SK-N-SH treated with all-trans-retinoic acid at 6 μM for 48 hours (cell line): ENCODE results near the gene TECR.
"Not testable (repeated sequence)": the region's sequence is repeated elsewhere in the genome, so short reads cannot be mapped to it uniquely, and the experiment has no call there.

Source experiments
- ATAC-seq: fragments of 200-7000 bp; cut with Tn5 transposase; 3 replicates; pipeline ENCODE4 v1.9.1; 2020; ENCODE audit warnings: mild to moderate bottlenecking, moderate library complexity
- ARNTL ChIP-seq: fragments of 450-650 bp; formaldehyde crosslinking; IDR thresholded peaks from 2 replicates; pipeline ENCODE4 v1.5.0; 2020; ENCODE audit warnings: low read depth, mild to moderate bottlenecking, moderate library complexity, borderline replicate concordance
- CSDC2 ChIP-seq: fragments of 250-450 bp; sonication (Bioruptor Pico); IDR thresholded peaks from 2 replicates; pipeline ENCODE4 v1.5.0; 2020; ENCODE audit warnings: mild to moderate bottlenecking, moderate library complexity
- GLIS3 ChIP-seq: fragments of 250-450 bp; sonication (Bioruptor Pico); IDR thresholded peaks from 2 replicates; pipeline ENCODE4 v1.5.0; 2020; ENCODE audit warnings: mild to moderate bottlenecking, moderate library complexity
- PPARA ChIP-seq: fragments of 250-450 bp; sonication (Bioruptor Pico); IDR thresholded peaks from 2 replicates; pipeline ENCODE4 v1.5.0; 2020; ENCODE audit warnings: mild to moderate bottlenecking, borderline replicate concordance
- RARB ChIP-seq: fragments of 250-450 bp; sonication (Bioruptor Pico); IDR thresholded peaks from 2 replicates; pipeline ENCODE4 v1.8.0; 2021; ENCODE audit warnings: mild to moderate bottlenecking, moderate library complexity
- SNAI2 ChIP-seq: fragments of 250-450 bp; sonication (Bioruptor Pico); IDR thresholded peaks from 2 replicates; pipeline ENCODE4 v1.5.0; 2020; ENCODE audit warnings: mild to moderate bottlenecking, moderate library complexity
- TCF4 ChIP-seq: fragments of 250-450 bp; sonication (Bioruptor Pico); IDR thresholded peaks from 2 replicates; pipeline ENCODE4 v1.8.0; 2021; ENCODE audit warnings: mild to moderate bottlenecking, moderate library complexity, borderline replicate concordance
- TSHZ2 ChIP-seq: fragments of 250-450 bp; sonication (Bioruptor Pico); IDR thresholded peaks from 2 replicates; pipeline ENCODE4 v1.5.0; 2020; ENCODE audit warnings: mild to moderate bottlenecking, moderate library complexity
- ZC3H10 ChIP-seq: fragments of 250-450 bp; sonication (Bioruptor Pico); IDR thresholded peaks from 2 replicates; pipeline ENCODE4 v1.5.1; 2021; ENCODE audit warnings: mild to moderate bottlenecking, moderate library complexity
- ZFP3 ChIP-seq: fragments of 250-450 bp; sonication (Bioruptor Pico); IDR thresholded peaks from 2 replicates; pipeline ENCODE4 v1.5.0; 2020; ENCODE audit warnings: mild to moderate bottlenecking, moderate library complexity
- ZFP30 ChIP-seq: fragments of 450-650 bp; formaldehyde crosslinking; IDR thresholded peaks from 2 replicates; pipeline ENCODE4 v1.5.0; 2022; ENCODE audit warnings: mild to moderate bottlenecking, moderate library complexity
- ZNF565 ChIP-seq: fragments of 450-650 bp; formaldehyde crosslinking; conservative IDR thresholded peaks from 2 replicates; pipeline ENCODE4 v1.5.0; 2020; ENCODE audit warnings: low read depth, mild to moderate bottlenecking, moderate library complexity
- ZNF70 ChIP-seq: fragments of 450-650 bp; formaldehyde crosslinking; IDR thresholded peaks from 2 replicates; pipeline ENCODE4 v1.5.0; 2020; ENCODE audit warnings: mild to moderate bottlenecking, moderate library complexity
- TF ChIP-seq, protein P1 (sequence below): fragments of 250-450 bp; sonication (Bioruptor Pico); IDR thresholded peaks from 2 replicates; pipeline ENCODE4 v1.8.0; 2020; ENCODE audit warnings: mild to moderate bottlenecking, moderate library complexity, borderline replicate concordance

Gene TECR

GRCh38 chr19:14540741-14541525, 11.5 kb downstream of the TECR start (continued):
- TF ChIP-seq TSHZ2 (CRISPR knock-in tag) (no peak), ZFP3 (no peak)

- not testable (repeated sequence) for ATAC-seq
Observed at GRCh38 chr19:14541979-14542378, 12.6 kb downstream of the TECR start.

GRCh38 chr19:14542711-14543328, 13.4 kb downstream of the TECR start:
- TF ChIP-seq PPARA (no peak), ZFP3 (no peak), GLIS3 (CRISPR knock-in tag) (no peak), ZNF70 (no peak), RARB (CRISPR knock-in tag) (no peak)
- no peak for ATAC-seq

DNA sequence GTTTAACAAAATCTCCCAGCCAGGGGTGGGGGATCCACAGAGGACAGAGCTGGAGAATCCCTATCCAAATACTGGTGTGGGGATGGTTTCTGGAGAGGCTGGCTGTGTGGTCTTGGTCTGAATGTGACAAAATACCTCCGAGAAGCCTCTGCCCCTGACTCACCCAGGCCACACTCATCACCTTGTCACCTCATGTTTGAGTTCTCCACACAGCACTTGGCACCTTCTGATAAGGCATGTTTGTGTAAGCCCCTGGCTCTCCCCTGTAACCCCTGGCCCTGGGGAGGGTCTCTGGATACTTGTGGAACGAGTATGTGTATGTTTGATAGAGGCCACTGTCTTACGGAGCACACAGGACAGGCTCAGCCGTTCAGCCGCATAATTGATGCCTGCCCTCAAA, 14.7 kb downstream of the TECR start:
- TF ChIP-seq TSHZ2 (CRISPR knock-in tag) = no peak
- TF ChIP-seq PPARA = no peak
- no peak for TF ChIP-seq GLIS3 (CRISPR knock-in tag)

GRCh38 chr19:14544977-14545715, 15.8 kb downstream of the TECR start:
- TF ChIP-seq CSDC2 (CRISPR knock-in tag) (no peak), SNAI2 (no peak), ZFP30 (no peak), ARNTL (CRISPR knock-in tag) (no peak), TSHZ2 (CRISPR knock-in tag) (no peak), ZNF565 (CRISPR knock-in tag) (no peak), RARB (CRISPR knock-in tag) (no peak), ZFP3 (no peak), ZC3H10 (CRISPR knock-in tag) (no peak), TCF4 (no peak)
- TF ChIP-seq, protein P1, sequence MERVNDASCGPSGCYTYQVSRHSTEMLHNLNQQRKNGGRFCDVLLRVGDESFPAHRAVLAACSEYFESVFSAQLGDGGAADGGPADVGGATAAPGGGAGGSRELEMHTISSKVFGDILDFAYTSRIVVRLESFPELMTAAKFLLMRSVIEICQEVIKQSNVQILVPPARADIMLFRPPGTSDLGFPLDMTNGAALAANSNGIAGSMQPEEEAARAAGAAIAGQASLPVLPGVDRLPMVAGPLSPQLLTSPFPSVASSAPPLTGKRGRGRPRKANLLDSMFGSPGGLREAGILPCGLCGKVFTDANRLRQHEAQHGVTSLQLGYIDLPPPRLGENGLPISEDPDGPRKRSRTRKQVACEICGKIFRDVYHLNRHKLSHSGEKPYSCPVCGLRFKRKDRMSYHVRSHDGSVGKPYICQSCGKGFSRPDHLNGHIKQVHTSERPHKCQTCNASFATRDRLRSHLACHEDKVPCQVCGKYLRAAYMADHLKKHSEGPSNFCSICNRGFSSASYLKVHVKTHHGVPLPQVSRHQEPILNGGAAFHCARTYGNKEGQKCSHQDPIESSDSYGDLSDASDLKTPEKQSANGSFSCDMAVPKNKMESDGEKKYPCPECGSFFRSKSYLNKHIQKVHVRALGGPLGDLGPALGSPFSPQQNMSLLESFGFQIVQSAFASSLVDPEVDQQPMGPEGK = no peak
- ATAC-seq = no peak

More for the DNA sequence above, 14.7 kb downstream of the TECR start:
- no peak for ATAC-seq
